CD14-positive monocyte (primary cell): ENCODE measurements around the gene GAPVD1. TPM values are rescaled to one million over a fixed set of nuclear protein-coding genes. Genes with fewer than 3 reads are reported as not detected.

Experiments
- DNase-seq, 3 donors: peaks; one replicate each; pipeline ENCODE4 v3.0.0-alpha.2; 2011 to 2022
- H2AFZ ChIP-seq: 2 replicates; pipeline ENCODE4 v1.6.0; 2012; ENCODE audit warnings: mild to moderate bottlenecking, low read depth, low read length, inconsistent platforms; ENCODE audit not compliant: insufficient read depth, poor library complexity, severe bottlenecking
- H3K27ac ChIP-seq, 2 donors: 1 replicate in 1 of 2; 2 replicates in 1 of 2; pipeline ENCODE4 v1.5.1; 2012 to 2013; ENCODE audit warnings: low read length in 2 of 2, control low read depth in 1 of 2, inconsistent platforms in 1 of 2, low read depth in 1 of 2, mild to moderate bottlenecking in 1 of 2
- H3K27me3 ChIP-seq, 2 donors: one replicate each; pipeline versions ENCODE4 v1.6.0 to v1.6.1; 2011 to 2013; ENCODE audit warnings: low read length in 2 of 2; ENCODE audit not compliant: control insufficient read depth in 2 of 2, insufficient read depth in 2 of 2
- H3K36me3 ChIP-seq, 2 donors: replicated peaks in 1 of 2; 1 replicate in 1 of 2; 2 replicates in 1 of 2; pipeline versions ENCODE4 v1.5.1 to v1.6.1; 2012 to 2013; ENCODE audit warnings: low read length in 2 of 2, control low read depth in 1 of 2, inconsistent platforms in 1 of 2, mild to moderate bottlenecking in 1 of 2; ENCODE audit not compliant: insufficient read depth in 2 of 2, control insufficient read depth in 1 of 2
- H3K4me1 ChIP-seq, 2 donors: 1 replicate in 1 of 2; 2 replicates in 1 of 2; pipeline versions ENCODE4 v1.5.1 to v1.6.1; 2012 to 2013; ENCODE audit warnings: low read length in 2 of 2, control low read depth in 1 of 2, inconsistent platforms in 1 of 2, mild to moderate bottlenecking in 1 of 2, moderate library complexity in 1 of 2; ENCODE audit not compliant: insufficient read depth in 2 of 2, control insufficient read depth in 1 of 2
- H3K4me2 ChIP-seq: replicated peaks from 2 replicates; pipeline ENCODE3; 2012; ENCODE audit warnings: low read length, moderate library complexity, mild to moderate bottlenecking; ENCODE audit not compliant: poor library complexity, severe bottlenecking; ENCODE audit errors: extremely low read depth
- H3K4me3 ChIP-seq, 3 experiments: fragments of 200-600 bp in 1 of 3; sonication (generic) in 1 of 3; replicated peaks in 1 of 3; 1 replicate in 2 of 3; 2 replicates in 1 of 3; pipeline ENCODE4 v1.5.1; 2011 to 2013; ENCODE audit warnings: low read length in 3 of 3, mild to moderate bottlenecking in 3 of 3, control low read depth in 2 of 3, low read depth in 2 of 3, inconsistent platforms in 1 of 3, moderate library complexity in 1 of 3
- H3K79me2 ChIP-seq: 2 replicates; pipeline ENCODE4 v1.6.0; 2012; ENCODE audit warnings: mild to moderate bottlenecking, control low read depth, inconsistent platforms, low read length, moderate library complexity; ENCODE audit not compliant: insufficient read depth
- H3K9ac ChIP-seq: 2 replicates; pipeline ENCODE4 v1.6.0; 2017; ENCODE audit warnings: low read length, mild to moderate bottlenecking; ENCODE audit not compliant: insufficient read depth, poor library complexity, severe bottlenecking
- H3K9me3 ChIP-seq, 2 donors: replicated peaks in 1 of 2; 1 replicate in 1 of 2; 2 replicates in 1 of 2; pipeline versions ENCODE4 v1.5.1 to v1.6.1; 2012 to 2013; ENCODE audit warnings: low read length in 2 of 2, control low read depth in 1 of 2; ENCODE audit not compliant: control insufficient read depth in 1 of 2, insufficient read depth in 1 of 2
- H4K20me1 ChIP-seq: 2 replicates; pipeline ENCODE4 v1.6.0; 2012; ENCODE audit warnings: mild to moderate bottlenecking, low read length, control low read depth, moderate library complexity; ENCODE audit not compliant: insufficient read depth
- H3K27ac Mint-ChIP-seq, 7 donors: one replicate each; pipeline ENCODE4 v1.8.0; 2020; ENCODE audit warnings: mild to moderate bottlenecking in 7 of 7, mixed read lengths in 7 of 7, moderate library complexity in 6 of 7, inconsistent platforms in 2 of 7
- H3K27me3 Mint-ChIP-seq, 3 donors: one replicate each; pipeline ENCODE4 v1.8.0; 2021 to 2022; ENCODE audit warnings: low read depth in 3 of 3, mild to moderate bottlenecking in 3 of 3, mixed read lengths in 3 of 3, moderate library complexity in 3 of 3, inconsistent platforms in 1 of 3
- H3K36me3 Mint-ChIP-seq, 2 donors: one replicate each; pipeline ENCODE4 v1.8.0; 2020; ENCODE audit warnings: mixed read lengths in 2 of 2, inconsistent platforms in 1 of 2, mild to moderate bottlenecking in 1 of 2
- H3K4me1 Mint-ChIP-seq: one replicate; pipeline ENCODE4 v1.8.0; 2020; ENCODE audit warnings: mild to moderate bottlenecking, mixed read lengths
- H3K4me3 Mint-ChIP-seq, 2 donors: one replicate each; pipeline ENCODE4 v1.8.0; 2020; ENCODE audit warnings: mild to moderate bottlenecking in 2 of 2, mixed read lengths in 2 of 2, moderate library complexity in 1 of 2
- H3K9me3 Mint-ChIP-seq, 7 donors: one replicate each; pipeline ENCODE4 v1.8.0; 2020 to 2022; ENCODE audit warnings: mixed read lengths in 7 of 7, mild to moderate bottlenecking in 6 of 7, moderate library complexity in 6 of 7, inconsistent platforms in 2 of 7
- CTCF ChIP-seq: fragments of 200-600 bp; IDR thresholded peaks from one replicate; pipeline ENCODE4 v1.8.0; 2022; ENCODE audit warnings: antibody characterized with exemption, mild to moderate bottlenecking
- WGBS: methylation state at CpG from one replicate; pipeline ENCODE4 v1.1.5; 2013; ENCODE audit warnings: missing lambda C conversion rate; ENCODE audit not compliant: insufficient coverage; 5-methylcytosine and 5-hydroxymethylcytosine counted together
- intact Hi-C, 2 donors: fragments of 100-400 bp; cut with micrococcal nuclease; formaldehyde crosslinking; loops; one replicate each; pipeline versions ENCODE4 v1.15.0 to v1.15.1; 2023
- polyA plus RNA-seq, 3 donors: library from polyadenylated mRNA; depleted of rRNA in 1 of 3; unstranded in 2 of 3; stranded (reverse) in 1 of 3; fragments of 300-500 nt in 2 of 3; fragments of >200 nt in 1 of 3; fragmentation: Illumina TruSeq in 2 of 3; gene quantifications; 1 replicate in 2 of 3; 2 replicates in 1 of 3; pipeline ENCODE4 v1.2.3, GENCODE V29; 2012 to 2021

GAPVD1 gene
- polyA plus RNA-seq, 3 donors = 18.7 to 49.2 (median 30.5) TPM

- Histone ChIP-seq H2AFZ (no peak overlapping the region), H3K36me3 (peaks cover 74 to 91% of the 10 kb centered on the region in 2 donors), H4K20me1 (no peaks in the 10 kb centered on the region), H3K4me3 (no peak overlapping the region), H3K9ac (no peak overlapping the region), H3K9me3 (no peaks in the 10 kb centered on the region), H3K27ac (no peak overlapping the region), H3K4me1 (no peaks in the 10 kb centered on the region), H3K27me3 (no peaks in the 10 kb centered on the region), H3K4me2 (no peak overlapping the region), H3K79me2 (no peaks in the 10 kb centered on the region)
- intact Hi-C loops = no loop called here
- no peak overlapping the region for H3K4me3 Mint-ChIP-seq
- no peaks in the 10 kb centered on the region for H3K27me3 Mint-ChIP-seq
- peaks cover 73 to 91% of the 10 kb centered on the region in 2 donors for H3K36me3 Mint-ChIP-seq
- no peak for TF ChIP-seq CTCF
- H3K27ac Mint-ChIP-seq = peak overlapping the region in 1 of 7 donors; percentile 32
- H3K4me1 Mint-ChIP-seq = no peaks in the 10 kb centered on the region
- H3K9me3 Mint-ChIP-seq = no peaks in the 10 kb centered on the region
- no peak for DNase-seq
Observed at GRCh38 chr9:125329978-125330377, 68.4 kb downstream of the GAPVD1 start.

- Mint-ChIP-seq H3K9me3 (no peaks in the 10 kb centered on the region), H3K4me1 (no peaks in the 10 kb centered on the region), H3K27me3 (no peaks in the 10 kb centered on the region), H3K27ac (peak overlapping the region in 1 of 7 donors; percentile 53), H3K4me3 (no peak overlapping the region), H3K36me3 (peaks cover 72 to 90% of the 10 kb centered on the region in 2 donors)
- 100% methylated on average over 1 of the region's 2 CpGs for WGBS
- Histone ChIP-seq H3K36me3 (peaks cover 71 to 86% of the 10 kb centered on the region in 2 donors), H3K79me2 (no peaks in the 10 kb centered on the region), H4K20me1 (no peaks in the 10 kb centered on the region), H3K4me3 (no peak overlapping the region), H3K4me2 (no peak overlapping the region), H2AFZ (no peak overlapping the region), H3K9me3 (no peaks in the 10 kb centered on the region), H3K9ac (no peak overlapping the region), H3K27ac (no peak overlapping the region), H3K4me1 (no peaks in the 10 kb centered on the region), H3K27me3 (no peaks in the 10 kb centered on the region)
- DNase-seq = no peak
- intact Hi-C loops = no loop called here
- no peak for TF ChIP-seq CTCF
Observed at GRCh38 chr9:125330587-125330986, 69.0 kb downstream of the GAPVD1 start.
